ENCODE measurements around the gene CAPN5.

The CAPN5 gene

DNA sequence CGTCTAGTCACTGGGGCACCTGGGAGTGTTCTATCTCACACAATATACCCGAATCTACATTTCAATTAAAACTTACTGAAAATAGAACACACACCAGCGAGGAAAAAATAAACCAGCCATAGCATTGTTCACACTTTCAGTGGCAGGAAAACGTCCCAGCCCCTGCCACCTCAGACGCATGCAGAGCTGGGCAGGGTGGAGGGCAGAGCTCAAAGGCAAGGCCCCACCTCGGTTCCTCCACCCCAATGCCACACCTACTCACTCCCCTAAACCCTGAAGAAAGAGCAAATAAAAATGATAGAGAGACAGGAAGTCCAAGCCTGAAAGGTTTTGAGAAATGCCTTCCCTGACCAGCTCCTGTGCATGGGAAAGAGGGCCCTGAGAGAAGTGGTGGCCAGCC lies 17.7 kb upstream of the CAPN5 start:
- no peak for TF ChIP-seq ZFP3 (CRISPR knock-in tag; IDR thresholded peaks at IDR 0.05)
- TF ChIP-seq ZNF565 (CRISPR knock-in tag; conservative IDR thresholded peaks at IDR 0.05; ENCODE audit: low read depth), result no peak
- no peak for TF ChIP-seq ARNTL (CRISPR knock-in tag; IDR thresholded peaks at IDR 0.05; ENCODE audit: borderline replicate concordance, low read depth)
- no peak for TF ChIP-seq ZNF8 (CRISPR knock-in tag; IDR thresholded peaks at IDR 0.05)
- TF ChIP-seq, protein P1, sequence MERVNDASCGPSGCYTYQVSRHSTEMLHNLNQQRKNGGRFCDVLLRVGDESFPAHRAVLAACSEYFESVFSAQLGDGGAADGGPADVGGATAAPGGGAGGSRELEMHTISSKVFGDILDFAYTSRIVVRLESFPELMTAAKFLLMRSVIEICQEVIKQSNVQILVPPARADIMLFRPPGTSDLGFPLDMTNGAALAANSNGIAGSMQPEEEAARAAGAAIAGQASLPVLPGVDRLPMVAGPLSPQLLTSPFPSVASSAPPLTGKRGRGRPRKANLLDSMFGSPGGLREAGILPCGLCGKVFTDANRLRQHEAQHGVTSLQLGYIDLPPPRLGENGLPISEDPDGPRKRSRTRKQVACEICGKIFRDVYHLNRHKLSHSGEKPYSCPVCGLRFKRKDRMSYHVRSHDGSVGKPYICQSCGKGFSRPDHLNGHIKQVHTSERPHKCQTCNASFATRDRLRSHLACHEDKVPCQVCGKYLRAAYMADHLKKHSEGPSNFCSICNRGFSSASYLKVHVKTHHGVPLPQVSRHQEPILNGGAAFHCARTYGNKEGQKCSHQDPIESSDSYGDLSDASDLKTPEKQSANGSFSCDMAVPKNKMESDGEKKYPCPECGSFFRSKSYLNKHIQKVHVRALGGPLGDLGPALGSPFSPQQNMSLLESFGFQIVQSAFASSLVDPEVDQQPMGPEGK (CRISPR knock-in tag; IDR thresholded peaks at IDR 0.05; ENCODE audit: borderline replicate concordance), result no peak
- no peak for TF ChIP-seq TCF4 (CRISPR knock-in tag; IDR thresholded peaks at IDR 0.05; ENCODE audit: borderline replicate concordance)
- no peak for TF ChIP-seq ZC3H10 (CRISPR knock-in tag; IDR thresholded peaks at IDR 0.05)
- TF ChIP-seq, protein P2, sequence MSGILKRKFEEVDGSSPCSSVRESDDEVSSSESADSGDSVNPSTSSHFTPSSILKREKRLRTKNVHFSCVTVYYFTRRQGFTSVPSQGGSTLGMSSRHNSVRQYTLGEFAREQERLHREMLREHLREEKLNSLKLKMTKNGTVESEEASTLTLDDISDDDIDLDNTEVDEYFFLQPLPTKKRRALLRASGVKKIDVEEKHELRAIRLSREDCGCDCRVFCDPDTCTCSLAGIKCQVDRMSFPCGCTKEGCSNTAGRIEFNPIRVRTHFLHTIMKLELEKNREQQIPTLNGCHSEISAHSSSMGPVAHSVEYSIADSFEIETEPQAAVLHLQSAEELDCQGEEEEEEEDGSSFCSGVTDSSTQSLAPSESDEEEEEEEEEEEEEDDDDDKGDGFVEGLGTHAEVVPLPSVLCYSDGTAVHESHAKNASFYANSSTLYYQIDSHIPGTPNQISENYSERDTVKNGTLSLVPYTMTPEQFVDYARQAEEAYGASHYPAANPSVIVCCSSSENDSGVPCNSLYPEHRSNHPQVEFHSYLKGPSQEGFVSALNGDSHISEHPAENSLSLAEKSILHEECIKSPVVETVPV (CRISPR knock-in tag; IDR thresholded peaks at IDR 0.05), result no peak
- no peak for TF ChIP-seq ESRRG (CRISPR knock-in tag; IDR thresholded peaks at IDR 0.05)
- no peak for TF ChIP-seq CREB5 (CRISPR knock-in tag; IDR thresholded peaks at IDR 0.05; ENCODE audit: low read depth)
- TF ChIP-seq TOX (CRISPR knock-in tag; IDR thresholded peaks at IDR 0.05; ENCODE audit: borderline replicate concordance), result no peak
- ATAC-seq, result no peak

DNA sequence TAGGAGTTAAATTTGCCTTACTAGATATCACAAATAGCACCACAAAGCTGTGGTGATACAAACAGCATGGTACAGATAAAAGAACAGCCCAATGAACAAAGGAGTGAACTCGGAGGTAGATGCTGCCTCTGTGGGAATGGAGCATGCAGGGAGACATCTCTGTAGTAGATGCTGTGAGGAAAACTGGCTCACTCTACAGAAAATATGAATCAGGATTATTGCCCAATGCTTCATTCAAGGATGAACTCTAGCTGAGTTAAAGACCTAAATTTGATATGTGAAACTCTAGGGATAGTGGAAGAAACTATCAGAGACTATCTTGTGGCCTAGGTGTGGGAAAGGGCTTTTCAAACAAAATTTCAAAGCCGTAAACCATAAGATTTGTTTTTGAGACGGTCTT lies 15.3 kb upstream of the CAPN5 start:
- ATAC-seq, result no peak
- TF ChIP-seq ISL1 (CRISPR knock-in tag; IDR thresholded peaks at IDR 0.05) (no peak), TCF4 (CRISPR knock-in tag; IDR thresholded peaks at IDR 0.05; ENCODE audit: borderline replicate concordance) (no peak), ZNF565 (CRISPR knock-in tag; conservative IDR thresholded peaks at IDR 0.05; ENCODE audit: low read depth) (no peak), ZNF70 (CRISPR knock-in tag; IDR thresholded peaks at IDR 0.05) (no peak)

DNA sequence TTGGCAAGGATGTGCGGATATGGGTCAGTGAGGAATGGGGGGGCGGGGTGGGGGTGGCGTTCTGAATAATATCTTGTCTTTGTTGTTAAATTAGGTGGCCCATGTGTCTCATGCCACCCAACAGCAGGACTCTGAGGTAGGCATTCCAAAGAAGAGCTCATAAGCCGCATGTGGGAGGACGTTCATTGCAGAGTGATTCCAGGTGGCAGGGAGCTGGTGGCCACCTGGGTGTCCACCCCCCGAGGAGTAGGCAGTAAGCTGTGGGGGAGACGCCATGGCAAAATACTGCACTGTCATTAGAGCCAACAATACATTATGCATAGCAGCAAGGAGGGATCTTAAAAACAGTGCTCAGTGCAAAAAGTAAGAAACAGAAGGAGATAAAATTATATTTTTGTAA lies 14.3 kb upstream of the CAPN5 start:
- no peak for TF ChIP-seq OSR1 (CRISPR knock-in tag; IDR thresholded peaks at IDR 0.05)
- TF ChIP-seq GLIS3 (CRISPR knock-in tag; IDR thresholded peaks at IDR 0.05), result no peak
- TF ChIP-seq ZNF8 (CRISPR knock-in tag; IDR thresholded peaks at IDR 0.05), result no peak
- no peak for TF ChIP-seq ZNF565 (CRISPR knock-in tag; conservative IDR thresholded peaks at IDR 0.05; ENCODE audit: low read depth)
- TF ChIP-seq CSDC2 (CRISPR knock-in tag; IDR thresholded peaks at IDR 0.05), result no peak
- no peak for TF ChIP-seq SNAI2 (CRISPR knock-in tag; IDR thresholded peaks at IDR 0.05)
- TF ChIP-seq ISL1 (CRISPR knock-in tag; IDR thresholded peaks at IDR 0.05), result no peak
- no peak for TF ChIP-seq ESRRG (CRISPR knock-in tag; IDR thresholded peaks at IDR 0.05)
- TF ChIP-seq BACH2 (CRISPR knock-in tag; IDR thresholded peaks at IDR 0.05; ENCODE audit: borderline replicate concordance), result no peak
- TF ChIP-seq TCF4 (CRISPR knock-in tag; IDR thresholded peaks at IDR 0.05; ENCODE audit: borderline replicate concordance), result no peak
- TF ChIP-seq, protein P2 (CRISPR knock-in tag; IDR thresholded peaks at IDR 0.05), result no peak
- no peak for TF ChIP-seq ARNTL (CRISPR knock-in tag; IDR thresholded peaks at IDR 0.05; ENCODE audit: borderline replicate concordance, low read depth)
- TF ChIP-seq ZFP3 (CRISPR knock-in tag; IDR thresholded peaks at IDR 0.05), result no peak
- TF ChIP-seq, protein P3, sequence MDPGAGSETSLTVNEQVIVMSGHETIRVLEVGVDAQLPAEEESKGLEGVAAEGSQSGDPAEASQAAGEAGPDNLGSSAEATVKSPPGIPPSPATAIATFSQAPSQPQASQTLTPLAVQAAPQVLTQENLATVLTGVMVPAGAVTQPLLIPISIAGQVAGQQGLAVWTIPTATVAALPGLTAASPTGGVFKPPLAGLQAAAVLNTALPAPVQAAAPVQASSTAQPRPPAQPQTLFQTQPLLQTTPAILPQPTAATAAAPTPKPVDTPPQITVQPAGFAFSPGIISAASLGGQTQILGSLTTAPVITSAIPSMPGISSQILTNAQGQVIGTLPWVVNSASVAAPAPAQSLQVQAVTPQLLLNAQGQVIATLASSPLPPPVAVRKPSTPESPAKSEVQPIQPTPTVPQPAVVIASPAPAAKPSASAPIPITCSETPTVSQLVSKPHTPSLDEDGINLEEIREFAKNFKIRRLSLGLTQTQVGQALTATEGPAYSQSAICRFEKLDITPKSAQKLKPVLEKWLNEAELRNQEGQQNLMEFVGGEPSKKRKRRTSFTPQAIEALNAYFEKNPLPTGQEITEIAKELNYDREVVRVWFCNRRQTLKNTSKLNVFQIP (CRISPR knock-in tag; IDR thresholded peaks at IDR 0.05; ENCODE audit: borderline replicate concordance, low read depth), result no peak
- TF ChIP-seq, protein P1 (CRISPR knock-in tag; IDR thresholded peaks at IDR 0.05; ENCODE audit: borderline replicate concordance), result no peak
- TF ChIP-seq ZNF70 (CRISPR knock-in tag; IDR thresholded peaks at IDR 0.05), result no peak
- TF ChIP-seq RARB (CRISPR knock-in tag; IDR thresholded peaks at IDR 0.05), result no peak
- no peak for TF ChIP-seq ZFP30 (CRISPR knock-in tag; IDR thresholded peaks at IDR 0.05)
- TF ChIP-seq CREB5 (CRISPR knock-in tag; IDR thresholded peaks at IDR 0.05; ENCODE audit: low read depth), result no peak
- no peak for TF ChIP-seq TOX (CRISPR knock-in tag; IDR thresholded peaks at IDR 0.05; ENCODE audit: borderline replicate concordance)
- no peak for ATAC-seq

Data from SK-N-SH treated with all-trans-retinoic acid at 6 μM for 48 hours (cell line).